K562 (cell line): ENCODE measurements around the gene STRN3. TPM values are rescaled to one million over a fixed set of nuclear protein-coding genes. Genes with fewer than 3 reads are reported as not detected.
A peak's percentile ranks its signal among the peaks of the same experiment; 100 is the strongest.

Experiments
- DIDO1 ChIP-seq: fragments of 450-650 bp; IDR thresholded peaks from 2 replicates; pipeline ENCODE4 v1.6.1; 2016; ENCODE audit warnings: low read depth, missing biosample characterization, missing genetic modification characterization
- HDAC3 ChIP-seq: fragments of 450-650 bp; IDR thresholded peaks from 2 replicates; pipeline ENCODE4 v1.6.1; 2018; ENCODE audit warnings: borderline replicate concordance, mild to moderate bottlenecking, moderate library complexity; ENCODE audit not compliant: partially characterized antibody
- JUNB ChIP-seq: fragments of 450-650 bp; formaldehyde crosslinking; conservative IDR thresholded peaks from 2 replicates; pipeline ENCODE4 v1.4.0; 2020; ENCODE audit warnings: mild to moderate bottlenecking
- KLF16 ChIP-seq: IDR thresholded peaks from 2 replicates; pipeline ENCODE4 v1.6.1; 2016; ENCODE audit warnings: antibody characterized with exemption
- MCM2 ChIP-seq: fragments of 450-650 bp; IDR thresholded peaks from 2 replicates; pipeline ENCODE4 v1.6.1; 2017; ENCODE audit warnings: low read depth, mild to moderate bottlenecking
- MLLT1 ChIP-seq, 2 experiments: fragments of 450-650 bp; IDR thresholded peaks; 2 replicates each; pipeline ENCODE4 v1.6.1; 2016
- PATZ1 ChIP-seq: fragments of 250-450 bp; sonication (Bioruptor Pico); IDR thresholded peaks from 2 replicates; pipeline ENCODE4 v1.5.0; 2020; ENCODE audit warnings: mild to moderate bottlenecking, borderline replicate concordance
- POLR2A ChIP-seq: fragments of 450-650 bp; conservative IDR thresholded peaks from 2 replicates; pipeline ENCODE4 v1.6.1; 2016
- RBBP5 ChIP-seq: fragments of 200-600 bp; sonication (generic); IDR thresholded peaks from 2 replicates; pipeline ENCODE4 v1.6.1; 2012; ENCODE audit warnings: borderline replicate concordance, mild to moderate bottlenecking, low read length, control low read depth, inconsistent platforms; ENCODE audit not compliant: insufficient read depth, poor library complexity, severe bottlenecking
- SMARCC2 ChIP-seq: fragments of 450-650 bp; IDR thresholded peaks from 2 replicates; pipeline ENCODE4 v1.6.1; 2017; ENCODE audit warnings: antibody characterized with exemption, moderate library complexity, mild to moderate bottlenecking, low read depth
- VEZF1 ChIP-seq: fragments of 200-800 bp; sonication (Bioruptor generic); IDR thresholded peaks from 2 replicates; pipeline ENCODE4 v1.6.1; 2017; ENCODE audit warnings: missing genetic modification characterization, missing compliant biosample characterization
- ZNF318 ChIP-seq, 2 experiments: fragments of 450-650 bp; IDR thresholded peaks; 2 replicates each; pipeline ENCODE4 v1.6.1; 2016; ENCODE audit warnings: mild to moderate bottlenecking in 2 of 2, borderline replicate concordance in 1 of 2, low read depth in 1 of 2, moderate library complexity in 1 of 2
- ZNF586 ChIP-seq: fragments of 450-650 bp; formaldehyde crosslinking; conservative IDR thresholded peaks from 2 replicates; pipeline ENCODE4 v1.4.0; 2020; ENCODE audit warnings: mild to moderate bottlenecking, moderate library complexity
- polyA plus RNA-seq, 8 experiments: library from polyadenylated mRNA; depleted of rRNA in 4 of 8; stranded (reverse) in 5 of 8; unstranded in 3 of 8; fragments of >200 nt; fragmentation: Nextera tagmentation in 2 of 8; fragmentation: Illumina TruSeq in 1 of 8; extraction: Ambion mirVana in 2 of 8; extraction: Trizol in 1 of 8; gene quantifications; 2 replicates each; pipeline versions ENCODE4 v1.2.1 to v1.2.3, GENCODE V29; 2011 to 2014; ENCODE audit warnings: inconsistent platforms in 1 of 8, missing spikeins in 1 of 8
- total RNA-seq, 7 experiments: library from RNA; depleted of rRNA in 6 of 7; stranded (reverse); fragments of >200 nt in 6 of 7; fragmentation: Illumina TruSeq in 2 of 7; extraction: Trizol in 2 of 7; gene quantifications; 2 replicates each; pipeline versions ENCODE4 v1.2.1 to v1.2.3, GENCODE V29; 2011 to 2021; ENCODE audit warnings: low replicate concordance in 1 of 7

STRN3 gene
- total and polyA plus RNA-seq, 9 of the 15 experiments (the other 6 are each of a cell fraction or from before 2014, with no cell fraction given): 5.9 to 29.1 (median 16.0) TPM

GRCh38 chr14:31026450-31027235 lies 464 bp upstream of the STRN3 start (continued):
- TF ChIP-seq VEZF1 (CRISPR knock-in tag) (0 out of 2 replicates have a peak, but pooled peaks have one; percentile 3), ZNF318 (IDR thresholded peaks at IDR 0.05; ENCODE audit: borderline replicate concordance in 1 of 2, low read depth in 1 of 2) (0 out of 4 replicates have a peak, but pooled peaks of 1 of the 2 experiments have one; percentile 38), DIDO1 (tag) (no peak), HDAC3 (peak; percentile 32), POLR2A (peak; percentile 88), JUNB (CRISPR knock-in tag) (no peak), RBBP5 (peak; percentile 19), ZNF586 (CRISPR knock-in tag) (no peak), KLF16 (no peak), SMARCC2 (0 out of 2 replicates have a peak, but pooled peaks have one; percentile 22), PATZ1 (no peak), MLLT1 (IDR thresholded peaks at IDR 0.05) (peak; percentile 55 to 89; a peak in 3 of 4 replicates), MCM2 (no peak)
